ENCODE results near the gene RHOBTB1.
"Not testable (repeated sequence)": the region's sequence is repeated elsewhere in the genome, so short reads cannot be mapped to it uniquely, and the experiment has no call there.

RHOBTB1 gene

DNA sequence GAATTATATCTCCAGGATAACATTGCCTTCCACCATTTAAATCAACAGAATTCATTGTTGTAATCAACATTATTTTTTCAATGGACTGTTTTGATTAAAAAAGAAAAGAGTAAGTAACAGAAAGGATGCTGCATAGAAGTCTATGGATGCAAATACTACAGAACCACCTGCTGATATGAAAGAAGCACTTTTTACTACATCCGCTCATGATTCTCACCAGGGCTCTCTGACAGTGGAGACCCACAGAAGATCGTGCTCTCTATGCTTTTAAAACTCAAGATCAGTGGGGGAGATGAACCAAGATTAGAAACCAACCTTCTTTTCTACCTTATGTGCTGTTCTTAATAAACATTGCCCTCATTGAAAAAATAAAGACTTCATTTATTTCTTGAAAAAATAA, 24.4 kb downstream of the RHOBTB1 start:
- H3K4me1 Mint-ChIP-seq, result no peaks in the 10 kb centered on the region
- peaks cover 5% of the 10 kb centered on the region for H3K9me3 Mint-ChIP-seq
- no peak overlapping the region for H3K4me3 Mint-ChIP-seq
- DNase-seq (ENCODE audit: low spot score in 2 of 2) (no peak), ATAC-seq (replicated peaks; ENCODE audit: extremely low read depth, poor library complexity, severe bottlenecking) (no peak)
- H3K27me3 Mint-ChIP-seq, result peaks cover 50% of the 10 kb centered on the region
- no peak overlapping the region for H3K27ac Mint-ChIP-seq (ENCODE audit: low read depth)
- H3K36me3 Mint-ChIP-seq (ENCODE audit: insufficient read depth), result no peaks in the 10 kb centered on the region

DNA sequence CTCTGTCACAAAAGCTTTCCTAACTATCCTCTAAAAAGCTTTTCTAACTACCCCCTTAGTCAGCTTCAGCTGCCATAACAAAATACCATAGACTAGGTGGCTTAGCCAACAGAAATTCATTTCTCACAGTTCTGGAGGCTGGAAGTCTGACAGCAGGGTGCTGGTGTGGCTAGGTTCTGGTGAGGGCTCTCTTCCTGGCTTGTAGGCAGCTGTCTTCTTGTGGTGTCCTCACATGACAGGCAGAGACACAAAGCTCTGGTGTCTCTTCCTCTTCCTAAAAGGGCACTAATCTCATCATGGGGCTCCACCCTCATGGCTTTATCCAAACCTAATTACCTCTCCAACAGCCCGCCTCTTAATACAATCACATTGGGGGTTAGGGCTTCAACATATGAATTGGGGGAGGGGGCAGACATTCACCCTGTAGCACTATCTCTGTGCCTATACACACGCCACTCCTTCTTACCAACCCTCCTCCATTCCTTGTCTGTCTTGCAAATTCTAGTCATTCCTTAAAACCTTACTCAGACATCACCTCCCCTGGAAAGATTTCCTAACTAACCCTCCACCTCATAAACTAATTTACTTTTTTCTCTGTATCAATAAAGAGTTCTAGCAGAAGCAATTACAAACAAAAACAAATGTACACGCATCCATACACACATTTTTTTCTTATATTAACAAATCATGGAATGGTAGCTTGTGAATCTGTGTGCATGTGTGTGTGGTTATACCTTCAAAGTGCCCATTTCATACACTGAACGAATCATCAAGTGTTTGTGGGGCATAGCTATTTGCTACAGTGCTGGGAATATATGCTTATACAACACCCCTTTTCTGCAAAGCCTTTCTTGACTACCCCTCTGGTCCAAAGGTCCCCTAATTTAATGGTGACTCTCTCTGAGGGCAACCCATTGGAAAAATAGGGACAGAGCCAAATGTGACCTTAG, 26.4 kb downstream of the RHOBTB1 start:
- Mint-ChIP-seq H3K9me3 (peaks cover 5% of the 10 kb centered on the region), H3K36me3 (ENCODE audit: insufficient read depth) (no peaks in the 10 kb centered on the region), H3K27ac (ENCODE audit: low read depth) (no peak overlapping the region), H3K4me1 (no peaks in the 10 kb centered on the region), H3K4me3 (no peak overlapping the region), H3K27me3 (peaks cover 41% of the 10 kb centered on the region)
- DNase-seq (ENCODE audit: low spot score in 2 of 2) (no peak), ATAC-seq (replicated peaks; ENCODE audit: extremely low read depth, poor library complexity, severe bottlenecking) (no peak)

DNA sequence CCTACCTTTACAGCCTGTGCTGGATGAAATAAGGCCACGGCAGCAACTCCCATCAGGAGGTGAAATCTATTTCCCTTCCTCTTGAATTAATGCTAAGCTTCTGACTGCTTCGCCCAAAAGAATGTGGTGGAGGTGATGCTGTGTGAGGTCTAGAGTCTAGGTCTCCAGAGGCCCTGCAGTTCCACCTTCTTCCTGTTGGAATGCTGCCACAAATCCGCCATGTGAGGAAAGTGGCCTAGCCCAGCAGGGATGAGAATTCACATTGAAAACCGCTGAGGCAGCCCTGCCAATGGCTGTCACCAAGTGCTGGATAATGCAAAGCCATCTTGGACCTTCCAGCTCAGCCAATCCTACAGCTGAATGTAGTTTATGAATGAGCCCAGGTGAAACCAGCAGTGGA, 28.0 kb downstream of the RHOBTB1 start:
- Mint-ChIP-seq H3K27ac (ENCODE audit: low read depth) (no peak overlapping the region), H3K27me3 (peaks cover 34% of the 10 kb centered on the region), H3K4me3 (no peak overlapping the region), H3K4me1 (peaks cover 7% of the 10 kb centered on the region), H3K36me3 (ENCODE audit: insufficient read depth) (no peaks in the 10 kb centered on the region), H3K9me3 (peaks cover 5% of the 10 kb centered on the region)
- ATAC-seq (replicated peaks; ENCODE audit: extremely low read depth, poor library complexity, severe bottlenecking) (no peak), DNase-seq (ENCODE audit: low spot score in 2 of 2) (no peak)

DNA sequence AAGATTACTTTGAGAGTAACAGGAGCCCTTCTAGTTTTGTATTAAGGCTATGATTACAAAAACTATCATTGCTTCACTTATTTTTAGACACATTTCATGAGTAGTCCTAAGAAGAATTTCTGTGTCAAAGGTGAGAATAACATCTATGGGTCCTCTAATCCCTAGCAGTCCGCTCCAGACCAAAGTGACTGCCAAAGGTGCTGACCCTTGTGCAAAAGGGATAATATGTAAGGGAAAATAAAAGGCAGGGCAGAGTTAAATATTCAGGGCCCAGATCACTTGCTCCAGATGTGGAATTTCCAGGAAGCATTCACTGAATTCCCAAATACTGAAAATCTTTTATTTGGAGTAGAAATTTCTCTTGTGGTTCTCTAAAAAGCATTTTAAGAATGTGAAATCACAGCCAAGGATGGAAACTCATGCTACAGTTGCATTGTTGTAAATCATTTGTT, 29.3 kb downstream of the RHOBTB1 start:
- Mint-ChIP-seq H3K36me3 (ENCODE audit: insufficient read depth) (peaks cover 2% of the 10 kb centered on the region), H3K27ac (ENCODE audit: low read depth) (no peak overlapping the region), H3K9me3 (peaks cover 5% of the 10 kb centered on the region), H3K4me1 (peaks cover 13% of the 10 kb centered on the region), H3K4me3 (no peak overlapping the region), H3K27me3 (peaks cover 40% of the 10 kb centered on the region)
- DNase-seq (ENCODE audit: low spot score in 2 of 2), result no peak
- no peak for ATAC-seq (replicated peaks; ENCODE audit: extremely low read depth, poor library complexity, severe bottlenecking)

DNA sequence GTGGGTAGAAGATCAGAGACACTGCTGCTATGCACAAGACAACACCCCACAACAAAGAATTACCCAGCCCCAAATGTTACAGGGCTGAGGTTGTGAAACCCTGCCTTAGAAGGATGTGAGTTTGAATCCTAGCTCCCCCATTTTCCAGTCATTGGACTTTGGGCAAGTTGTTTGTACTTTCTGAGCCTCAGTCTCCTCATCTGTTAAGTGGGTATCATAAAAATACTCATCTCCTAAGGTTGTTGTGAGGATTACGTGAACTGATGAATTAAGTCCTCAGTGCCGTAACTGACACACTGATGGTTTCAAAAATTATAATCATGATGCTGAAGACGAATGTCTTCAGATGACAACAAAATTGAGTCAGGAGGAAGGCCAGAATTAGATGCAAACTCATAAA, 30.3 kb downstream of the RHOBTB1 start:
- Mint-ChIP-seq H3K27me3 (peaks cover 47% of the 10 kb centered on the region), H3K4me1 (peaks cover 13% of the 10 kb centered on the region), H3K36me3 (ENCODE audit: insufficient read depth) (peaks cover 2% of the 10 kb centered on the region)

DNA sequence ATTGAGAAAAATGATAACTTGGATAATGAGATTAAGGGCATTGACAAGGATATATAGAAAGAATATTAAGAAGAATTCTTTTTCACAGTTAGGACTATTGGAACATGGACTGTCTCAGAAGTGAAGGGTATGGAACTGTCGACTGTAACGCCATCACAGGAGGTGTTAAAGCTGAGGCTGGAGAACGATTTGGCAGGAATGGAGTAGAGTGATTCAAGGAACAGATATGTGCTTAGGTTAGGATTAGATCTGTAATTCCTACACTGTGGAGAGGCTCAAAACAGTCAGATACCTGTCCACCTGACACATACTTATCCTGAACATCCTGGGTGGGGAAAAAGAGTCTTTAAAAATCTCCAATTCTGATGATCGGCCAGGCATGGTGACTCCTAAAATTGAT, 30.9 kb downstream of the RHOBTB1 start:
- peaks cover 45% of the 10 kb centered on the region for H3K27me3 Mint-ChIP-seq
- no peak overlapping the region for H3K27ac Mint-ChIP-seq (ENCODE audit: low read depth)
- H3K4me3 Mint-ChIP-seq, result no peak overlapping the region
- DNase-seq (ENCODE audit: low spot score in 2 of 2) (no peak), ATAC-seq (replicated peaks; ENCODE audit: extremely low read depth, poor library complexity, severe bottlenecking) (no peak)
- H3K9me3 Mint-ChIP-seq, result peaks cover 5% of the 10 kb centered on the region
- H3K4me1 Mint-ChIP-seq, result peaks cover 13% of the 10 kb centered on the region
- peaks cover 2% of the 10 kb centered on the region for H3K36me3 Mint-ChIP-seq (ENCODE audit: insufficient read depth)

More for the DNA sequence above, 30.3 kb downstream of the RHOBTB1 start:
- DNase-seq (ENCODE audit: low spot score in 2 of 2) (no peak), ATAC-seq (replicated peaks; ENCODE audit: extremely low read depth, poor library complexity, severe bottlenecking) (no peak)
- Mint-ChIP-seq H3K4me3 (no peak overlapping the region), H3K27ac (ENCODE audit: low read depth) (no peak overlapping the region), H3K9me3 (peaks cover 5% of the 10 kb centered on the region)

DNA sequence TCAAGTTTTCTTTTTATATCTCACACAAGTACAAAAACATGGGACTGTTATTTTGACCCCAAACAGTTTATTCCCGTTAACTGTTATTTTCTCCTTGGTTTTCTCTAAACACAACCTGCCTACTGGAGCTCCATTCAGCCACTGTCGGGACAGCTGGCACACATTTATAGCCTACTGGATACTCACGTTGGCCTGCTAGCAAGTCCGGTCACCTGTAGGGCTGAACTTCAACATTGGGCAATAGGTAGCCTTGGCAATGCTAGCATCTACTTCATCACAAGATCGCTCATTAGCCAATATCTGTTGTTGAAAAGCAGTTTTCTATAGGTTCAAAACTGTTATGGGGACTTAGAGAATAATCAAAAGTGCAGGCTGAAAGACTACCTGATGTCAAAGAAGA, 32.3 kb downstream of the RHOBTB1 start:
- H3K27ac Mint-ChIP-seq (ENCODE audit: low read depth), result no peak overlapping the region
- no peak overlapping the region for H3K4me3 Mint-ChIP-seq
- DNase-seq (ENCODE audit: low spot score in 2 of 2) (no peak), ATAC-seq (replicated peaks; ENCODE audit: extremely low read depth, poor library complexity, severe bottlenecking) (no peak)
- peaks cover 2% of the 10 kb centered on the region for H3K36me3 Mint-ChIP-seq (ENCODE audit: insufficient read depth)
- H3K9me3 Mint-ChIP-seq, result peaks cover 5% of the 10 kb centered on the region
- peaks cover 47% of the 10 kb centered on the region for H3K27me3 Mint-ChIP-seq
- H3K4me1 Mint-ChIP-seq, result peaks cover 13% of the 10 kb centered on the region

DNA sequence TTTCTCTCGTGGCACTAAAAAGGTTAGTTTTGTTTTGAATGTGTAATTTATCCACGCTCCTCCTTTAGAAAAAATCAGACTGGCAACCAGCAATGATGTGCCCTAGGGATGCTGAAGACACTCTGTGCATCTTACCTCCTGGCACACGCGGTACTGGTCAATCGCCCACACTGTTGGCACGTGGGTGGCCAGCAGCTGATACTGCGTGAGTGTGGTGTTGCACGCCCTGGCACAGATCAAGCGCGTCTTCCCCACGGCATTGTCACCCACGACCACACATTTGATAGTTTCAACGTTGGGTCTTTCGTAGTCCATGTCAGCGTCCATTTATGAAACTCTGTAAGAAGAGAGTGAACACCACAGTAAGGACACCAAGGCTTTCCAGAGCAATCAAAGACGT, 32.8 kb downstream of the RHOBTB1 start:
- H3K9me3 Mint-ChIP-seq, result peaks cover 5% of the 10 kb centered on the region
- DNase-seq (ENCODE audit: low spot score in 2 of 2) (no peak), ATAC-seq (replicated peaks; ENCODE audit: extremely low read depth, poor library complexity, severe bottlenecking) (no peak)
- H3K27ac Mint-ChIP-seq (ENCODE audit: low read depth), result no peak overlapping the region
- peaks cover 2% of the 10 kb centered on the region for H3K36me3 Mint-ChIP-seq (ENCODE audit: insufficient read depth)
- H3K4me1 Mint-ChIP-seq, result peaks cover 13% of the 10 kb centered on the region
- H3K27me3 Mint-ChIP-seq, result peaks cover 48% of the 10 kb centered on the region
- H3K4me3 Mint-ChIP-seq, result no peak overlapping the region

DNA sequence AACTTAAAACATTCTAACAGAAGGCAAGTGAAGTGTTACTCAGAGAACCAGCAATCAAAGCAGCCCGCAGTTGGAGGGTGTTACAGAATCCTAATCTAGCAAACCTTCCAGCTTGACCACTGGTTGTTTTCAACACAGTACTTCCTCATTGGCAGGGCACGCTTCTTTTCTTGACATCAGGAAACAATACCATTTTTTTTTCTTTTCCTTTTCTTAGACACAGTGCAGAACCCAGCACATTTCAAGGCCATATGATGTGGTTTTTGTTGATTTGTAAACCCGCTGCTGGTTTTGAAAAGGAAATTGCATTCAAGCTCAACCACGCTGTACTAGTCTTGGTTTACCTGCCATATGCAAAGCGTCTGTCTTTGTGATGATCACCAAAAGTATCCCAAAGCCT, 33.4 kb downstream of the RHOBTB1 start:
- peaks cover 48% of the 10 kb centered on the region for H3K27me3 Mint-ChIP-seq
- no peak for DNase-seq (ENCODE audit: low spot score in 2 of 2)
- H3K4me1 Mint-ChIP-seq, result peaks cover 13% of the 10 kb centered on the region
- H3K27ac Mint-ChIP-seq (ENCODE audit: low read depth), result no peak overlapping the region
- H3K4me3 Mint-ChIP-seq, result no peak overlapping the region
- peaks cover 2% of the 10 kb centered on the region for H3K36me3 Mint-ChIP-seq (ENCODE audit: insufficient read depth)
- no peak for ATAC-seq (replicated peaks; ENCODE audit: extremely low read depth, poor library complexity, severe bottlenecking)
- H3K9me3 Mint-ChIP-seq, result peaks cover 5% of the 10 kb centered on the region

DNA sequence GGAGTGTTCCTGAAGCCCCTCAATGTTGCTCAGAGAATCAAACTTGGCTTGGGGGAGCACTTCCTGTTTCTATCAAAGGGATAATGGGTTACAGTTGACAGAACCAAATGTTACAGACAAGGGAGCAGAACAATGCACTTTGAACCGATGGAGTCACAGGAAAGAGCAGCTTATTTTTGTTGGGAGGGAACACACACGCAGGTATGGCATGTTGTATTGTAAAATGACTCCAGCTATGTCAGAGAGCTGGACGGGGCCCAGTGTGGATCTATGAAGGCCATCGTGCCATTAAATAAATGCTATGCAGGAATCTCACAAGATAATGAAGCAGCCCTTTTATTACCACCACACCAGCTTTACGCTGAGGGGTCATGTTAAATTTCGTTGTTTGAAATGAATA, 35.1 kb downstream of the RHOBTB1 start:
- DNase-seq (ENCODE audit: low spot score in 2 of 2) (no peak), ATAC-seq (replicated peaks; ENCODE audit: extremely low read depth, poor library complexity, severe bottlenecking) (no peak)
- Mint-ChIP-seq H3K27me3 (peaks cover 54% of the 10 kb centered on the region), H3K27ac (ENCODE audit: low read depth) (no peak overlapping the region), H3K36me3 (ENCODE audit: insufficient read depth) (peaks cover 2% of the 10 kb centered on the region), H3K4me3 (no peak overlapping the region), H3K4me1 (peaks cover 13% of the 10 kb centered on the region), H3K9me3 (peaks cover 5% of the 10 kb centered on the region)

DNA sequence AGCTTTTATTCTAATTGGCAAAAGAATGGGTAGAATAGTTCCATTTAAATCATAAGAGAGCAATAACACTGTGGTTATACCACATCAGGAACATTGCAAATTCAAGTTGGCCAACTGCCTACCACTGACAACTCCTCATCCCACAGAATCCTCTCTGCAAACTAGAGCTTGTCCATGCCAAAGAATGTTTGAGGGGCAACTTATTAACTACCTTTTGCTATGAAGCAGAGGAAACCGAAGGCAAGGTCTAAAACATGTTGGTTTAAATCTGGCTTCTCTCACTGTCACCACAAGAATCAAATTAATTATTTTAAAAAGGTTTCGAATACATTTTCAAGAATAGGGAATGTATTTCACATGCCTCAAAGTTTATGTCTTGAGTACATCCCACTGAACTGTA, 36.0 kb downstream of the RHOBTB1 start:
- H3K27ac Mint-ChIP-seq (ENCODE audit: low read depth), result no peak overlapping the region
- H3K4me3 Mint-ChIP-seq, result no peak overlapping the region
- ATAC-seq (replicated peaks; ENCODE audit: extremely low read depth, poor library complexity, severe bottlenecking) (no peak), DNase-seq (ENCODE audit: low spot score in 2 of 2) (no peak)
- peaks cover 2% of the 10 kb centered on the region for H3K36me3 Mint-ChIP-seq (ENCODE audit: insufficient read depth)
- peaks cover 5% of the 10 kb centered on the region for H3K9me3 Mint-ChIP-seq
- peaks cover 56% of the 10 kb centered on the region for H3K27me3 Mint-ChIP-seq
- H3K4me1 Mint-ChIP-seq, result peaks cover 13% of the 10 kb centered on the region

DNA sequence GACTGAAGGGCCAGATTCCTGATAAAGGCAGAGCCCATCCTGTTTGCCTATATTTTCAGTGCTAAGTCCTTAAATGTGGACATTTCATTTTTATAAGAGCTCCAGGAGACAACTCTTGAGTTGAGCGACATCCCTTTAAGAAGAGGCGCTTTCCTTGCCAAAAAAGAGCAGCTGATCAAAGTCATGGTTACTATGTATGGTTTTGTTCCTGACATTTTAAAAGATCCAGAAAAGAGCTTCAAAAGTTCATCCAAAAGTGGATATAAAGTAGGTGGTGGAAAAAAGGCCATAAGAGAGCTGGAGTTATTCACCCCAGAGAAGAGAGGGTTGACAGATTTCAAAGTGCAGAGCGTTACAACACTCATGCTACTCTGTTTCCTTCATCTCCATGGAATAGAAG, 36.7 kb downstream of the RHOBTB1 start:
- DNase-seq (ENCODE audit: low spot score in 2 of 2) (no peak), ATAC-seq (replicated peaks; ENCODE audit: extremely low read depth, poor library complexity, severe bottlenecking) (no peak)
- H3K4me3 Mint-ChIP-seq, result no peak overlapping the region
- peaks cover 5% of the 10 kb centered on the region for H3K9me3 Mint-ChIP-seq
- H3K4me1 Mint-ChIP-seq, result peaks cover 13% of the 10 kb centered on the region
- peaks cover 2% of the 10 kb centered on the region for H3K36me3 Mint-ChIP-seq (ENCODE audit: insufficient read depth)
- no peak overlapping the region for H3K27ac Mint-ChIP-seq (ENCODE audit: low read depth)
- peaks cover 64% of the 10 kb centered on the region for H3K27me3 Mint-ChIP-seq

DNA sequence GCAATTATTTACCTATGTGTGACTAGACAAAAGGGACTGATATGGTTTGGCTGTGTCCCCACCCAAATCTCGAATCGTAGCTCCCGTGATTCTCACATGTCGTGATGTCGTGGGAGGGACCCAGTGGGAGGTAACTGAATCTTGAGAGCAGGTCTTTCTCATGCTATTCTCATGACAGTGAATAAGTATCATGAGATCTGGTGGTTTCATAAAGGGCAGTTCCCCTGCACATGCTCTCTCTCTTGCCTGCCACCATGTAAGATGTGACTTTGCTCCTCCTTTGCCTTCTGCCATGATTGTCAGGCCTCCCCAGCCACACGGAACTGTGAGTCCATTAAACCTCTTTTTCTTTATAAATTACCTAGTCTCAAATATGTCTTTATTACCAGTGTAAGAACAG, 37.2 kb downstream of the RHOBTB1 start:
- not testable (repeated sequence) for H3K27ac Mint-ChIP-seq (ENCODE audit: low read depth)

More for the DNA sequence above, 37.2 kb downstream of the RHOBTB1 start:
- not testable (repeated sequence) for H3K9me3 Mint-ChIP-seq; ATAC-seq (replicated peaks; ENCODE audit: extremely low read depth, poor library complexity, severe bottlenecking); DNase-seq (ENCODE audit: low spot score in 2 of 2); H3K4me3 Mint-ChIP-seq; H3K36me3 Mint-ChIP-seq (ENCODE audit: insufficient read depth)
- peaks cover 66% of the 10 kb centered on the region for H3K27me3 Mint-ChIP-seq
- peaks cover 13% of the 10 kb centered on the region for H3K4me1 Mint-ChIP-seq

Data from central memory CD8-positive, alpha-beta T cell (primary cell).